Measurements from ENCODE around the gene SEMA3A. TPM values are rescaled to one million over a fixed set of nuclear protein-coding genes. Genes with fewer than 3 reads are reported as not detected.
A peak's percentile ranks its signal among the peaks of the same experiment; 100 is the strongest.

The SEMA3A gene
- total and polyA plus RNA-seq, 2 of the 4 experiments (the other 2 are of a cell fraction), result 31.2 to 213 TPM

DNA sequence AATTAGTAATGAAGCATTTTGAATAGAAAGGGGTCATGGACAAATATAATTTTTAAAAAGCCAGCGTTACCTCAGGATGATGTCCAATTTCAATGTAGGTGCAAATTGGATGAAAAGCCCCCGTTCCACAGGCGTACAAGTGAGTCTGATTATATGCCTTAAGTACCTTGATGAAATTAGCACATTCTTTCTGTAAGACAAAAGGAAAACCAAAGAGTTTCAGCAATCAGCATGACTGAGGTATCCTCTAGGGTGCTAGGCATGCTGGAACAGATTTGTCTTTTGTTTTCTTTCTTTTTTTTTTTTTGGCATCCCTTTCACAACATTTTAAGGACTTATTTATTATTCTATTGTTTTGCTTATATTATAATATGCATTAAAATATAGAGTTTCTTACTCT lies 84.2 kb downstream of the SEMA3A start:
- H3K27me3 ChIP-seq (ENCODE audit: control insufficient read depth, insufficient read depth, low read length), result no peaks in the 10 kb centered on the region
- H3K14ac ChIP-seq (replicated peaks; ENCODE audit: low read depth, low read length), result no peak overlapping the region
- peaks cover 10% of the 10 kb centered on the region for H3K4me1 ChIP-seq (ENCODE audit: control insufficient read depth, insufficient read depth, low read length)
- H3K79me1 ChIP-seq (ENCODE audit: low read depth in 1 of 2, low read length in 2 of 2), result peaks cover 12 to 64% of the 10 kb centered on the region in 2 experiments
- TF ChIP-seq RFX5 (IDR thresholded peaks at IDR 0.05; ENCODE audit: low read depth, low read length) (no peak), CHD1 (IDR thresholded peaks at IDR 0.05; ENCODE audit: low read depth, low read length) (no peak), POLR2A (IDR thresholded peaks at IDR 0.05; ENCODE audit: low read depth, low read length) (no peak), NFE2L2 (IDR thresholded peaks at IDR 0.05; ENCODE audit: low read depth, low read length) (no peak), BHLHE40 (IDR thresholded peaks at IDR 0.05; ENCODE audit: low read depth, low read length) (no peak), MAFK (IDR thresholded peaks at IDR 0.05; ENCODE audit: low read depth, low read length) (no peak)
- TF ChIP-seq, protein P1, sequence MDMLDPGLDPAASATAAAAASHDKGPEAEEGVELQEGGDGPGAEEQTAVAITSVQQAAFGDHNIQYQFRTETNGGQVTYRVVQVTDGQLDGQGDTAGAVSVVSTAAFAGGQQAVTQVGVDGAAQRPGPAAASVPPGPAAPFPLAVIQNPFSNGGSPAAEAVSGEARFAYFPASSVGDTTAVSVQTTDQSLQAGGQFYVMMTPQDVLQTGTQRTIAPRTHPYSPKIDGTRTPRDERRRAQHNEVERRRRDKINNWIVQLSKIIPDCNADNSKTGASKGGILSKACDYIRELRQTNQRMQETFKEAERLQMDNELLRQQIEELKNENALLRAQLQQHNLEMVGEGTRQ (IDR thresholded peaks at IDR 0.05; ENCODE audit: low read depth, low read length), result no peak
- TF ChIP-seq, protein P2, sequence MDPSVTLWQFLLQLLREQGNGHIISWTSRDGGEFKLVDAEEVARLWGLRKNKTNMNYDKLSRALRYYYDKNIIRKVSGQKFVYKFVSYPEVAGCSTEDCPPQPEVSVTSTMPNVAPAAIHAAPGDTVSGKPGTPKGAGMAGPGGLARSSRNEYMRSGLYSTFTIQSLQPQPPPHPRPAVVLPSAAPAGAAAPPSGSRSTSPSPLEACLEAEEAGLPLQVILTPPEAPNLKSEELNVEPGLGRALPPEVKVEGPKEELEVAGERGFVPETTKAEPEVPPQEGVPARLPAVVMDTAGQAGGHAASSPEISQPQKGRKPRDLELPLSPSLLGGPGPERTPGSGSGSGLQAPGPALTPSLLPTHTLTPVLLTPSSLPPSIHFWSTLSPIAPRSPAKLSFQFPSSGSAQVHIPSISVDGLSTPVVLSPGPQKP (IDR thresholded peaks at IDR 0.05; ENCODE audit: borderline replicate concordance, low read depth, low read length), result no peak
- H3K4me2 ChIP-seq (ENCODE audit: low read depth, low read length), result no peak overlapping the region
- 100% methylated on average over 2 of the region's 3 CpGs; no CpG with 5 or more reads in 1 of the 2 experiments for WGBS, 2 experiments (ENCODE audit: extremely low coverage in 2 of 2, insufficient read length in 1 of 2)
- no peak overlapping the region for H4K5ac ChIP-seq (ENCODE audit: low read depth, low read length)
- dilution Hi-C loops (cut with HindIII; ENCODE audit: low sequenced_read_pairs, unreplicated experiment), result no loop called here
- H3K27ac ChIP-seq (ENCODE audit: insufficient read depth, low read length), result no peak overlapping the region
- H3K23ac ChIP-seq (ENCODE audit: low read depth, low read length), result no peak overlapping the region
- ChIA-PET CTCF (no interaction called here), POLR2A (ENCODE audit: unreplicated experiment) (no interaction called here)
- intact Hi-C loops (cut with micrococcal nuclease), result no loop called here
- no peak overlapping the region for H3K18ac ChIP-seq (ENCODE audit: low read depth, low read length)
- H2BK15ac ChIP-seq (ENCODE audit: low read depth, low read length), result no peak overlapping the region
- BruUV-seq (replicated peaks), result no TSS peak
- no peak overlapping the region for H3K4ac ChIP-seq (ENCODE audit: low read depth, low read length)
- H4K8ac ChIP-seq (ENCODE audit: low read depth in 2 of 2, low read length in 2 of 2), result peak overlapping the region in 1 of 2 experiments; percentile 52; a peak in 1 of 4 replicates
- H2AK5ac ChIP-seq (ENCODE audit: low read depth, low read length), result no peak overlapping the region
- H3K9me3 ChIP-seq (ENCODE audit: control insufficient read depth, insufficient read depth, low read length), result no peaks in the 10 kb centered on the region
- H3K36me3 ChIP-seq (ENCODE audit: control insufficient read depth, insufficient read depth, low read length), result peaks cover 10% of the 10 kb centered on the region
- ATAC-seq (ENCODE audit: low read depth), result no peak
- H2AK9ac ChIP-seq (replicated peaks; ENCODE audit: low read depth, low read length, poor library complexity), result no peak overlapping the region
- in situ Hi-C loops (cut with MboI; ENCODE audit: low sequenced_read_pairs), result no loop called here
- no peaks in the 10 kb centered on the region for H4K20me1 ChIP-seq (ENCODE audit: insufficient read depth, low read length)
- H4K91ac ChIP-seq (ENCODE audit: insufficient read depth, low read depth, low read length), result no peak overlapping the region; the same call in 1 of the 2 replicates
- H2BK120ac ChIP-seq (ENCODE audit: low read depth, low read length), result no peak overlapping the region
- H2AFZ ChIP-seq (replicated peaks; ENCODE audit: low read length, poor library complexity), result no peak overlapping the region
- H3K9me1 ChIP-seq (ENCODE audit: insufficient read depth, low read length), result 0 out of 2 replicates have a peak, but pooled peaks cover 2% of the 10 kb centered on the region
- no peak overlapping the region for H2BK5ac ChIP-seq (ENCODE audit: low read depth, low read length, poor library complexity, severe bottlenecking)
- H3K56ac ChIP-seq (ENCODE audit: extremely low read depth, insufficient read depth, low read length), result no peak overlapping the region
- H2BK20ac ChIP-seq (ENCODE audit: low read depth, low read length), result no peak overlapping the region
- DNase-seq, result no peak
- no peak overlapping the region for H3K4me3 ChIP-seq (ENCODE audit: insufficient read depth, low read depth, low read length)
- no peak overlapping the region for H3K9ac ChIP-seq (ENCODE audit: low read depth, low read length)
